ENCODE results near the gene ADM5.

ADM5 gene

DNA sequence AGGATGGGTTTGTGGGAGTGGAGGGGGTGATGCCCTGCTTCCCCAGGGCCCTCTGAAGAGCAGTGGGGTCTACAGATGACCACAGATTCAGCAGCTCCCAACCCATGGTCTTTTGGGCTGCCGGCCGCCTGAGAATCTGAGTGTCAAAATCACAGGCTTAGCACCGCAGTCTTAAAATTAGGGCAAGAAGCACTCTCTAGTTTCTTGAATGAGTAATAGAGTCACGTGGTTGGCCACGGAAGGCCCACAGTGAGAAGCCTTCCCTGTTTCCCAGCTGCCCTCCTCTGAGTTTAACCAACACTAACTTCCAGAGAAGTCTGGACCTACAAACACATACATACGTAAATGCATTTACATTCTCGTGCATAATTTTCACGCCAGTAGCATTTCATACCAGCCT lies 7.1 kb upstream of the ADM5 start:
- DNase-seq (ENCODE audit: low read depth) = no peak
- H3K4me3 ChIP-seq (ENCODE audit: low read length) = no peak overlapping the region
- TF ChIP-seq, protein P1, sequence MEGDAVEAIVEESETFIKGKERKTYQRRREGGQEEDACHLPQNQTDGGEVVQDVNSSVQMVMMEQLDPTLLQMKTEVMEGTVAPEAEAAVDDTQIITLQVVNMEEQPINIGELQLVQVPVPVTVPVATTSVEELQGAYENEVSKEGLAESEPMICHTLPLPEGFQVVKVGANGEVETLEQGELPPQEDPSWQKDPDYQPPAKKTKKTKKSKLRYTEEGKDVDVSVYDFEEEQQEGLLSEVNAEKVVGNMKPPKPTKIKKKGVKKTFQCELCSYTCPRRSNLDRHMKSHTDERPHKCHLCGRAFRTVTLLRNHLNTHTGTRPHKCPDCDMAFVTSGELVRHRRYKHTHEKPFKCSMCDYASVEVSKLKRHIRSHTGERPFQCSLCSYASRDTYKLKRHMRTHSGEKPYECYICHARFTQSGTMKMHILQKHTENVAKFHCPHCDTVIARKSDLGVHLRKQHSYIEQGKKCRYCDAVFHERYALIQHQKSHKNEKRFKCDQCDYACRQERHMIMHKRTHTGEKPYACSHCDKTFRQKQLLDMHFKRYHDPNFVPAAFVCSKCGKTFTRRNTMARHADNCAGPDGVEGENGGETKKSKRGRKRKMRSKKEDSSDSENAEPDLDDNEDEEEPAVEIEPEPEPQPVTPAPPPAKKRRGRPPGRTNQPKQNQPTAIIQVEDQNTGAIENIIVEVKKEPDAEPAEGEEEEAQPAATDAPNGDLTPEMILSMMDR (conservative IDR thresholded peaks at IDR 0.05; ENCODE audit: low read depth, low read length) = no peak

DNA sequence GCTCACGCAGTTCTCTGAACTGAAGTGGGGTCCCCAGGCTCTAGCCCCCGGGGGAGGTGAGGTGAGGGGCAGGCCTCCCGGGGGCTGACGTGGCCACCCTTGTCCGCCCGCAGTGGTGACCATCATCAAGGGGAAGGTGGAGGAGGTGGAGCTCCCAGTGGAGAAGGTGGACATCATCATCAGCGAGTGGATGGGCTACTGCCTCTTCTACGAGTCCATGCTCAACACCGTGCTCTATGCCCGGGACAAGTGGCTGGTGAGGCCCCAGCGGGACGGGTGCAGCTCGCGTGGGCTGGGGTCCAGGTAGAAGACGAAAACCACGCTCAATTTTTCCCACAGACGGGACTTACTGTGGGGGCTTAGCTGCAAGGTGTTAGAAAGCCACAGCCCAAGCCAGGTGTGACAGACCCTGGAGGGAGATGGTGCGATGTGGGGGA lies 5.6 kb upstream of the ADM5 start:
- DNase-seq (ENCODE audit: low read depth) = no peak
- TF ChIP-seq, protein P1 (conservative IDR thresholded peaks at IDR 0.05; ENCODE audit: low read depth, low read length) = no peak
- H3K4me3 ChIP-seq (ENCODE audit: low read length) = no peak overlapping the region

DNA sequence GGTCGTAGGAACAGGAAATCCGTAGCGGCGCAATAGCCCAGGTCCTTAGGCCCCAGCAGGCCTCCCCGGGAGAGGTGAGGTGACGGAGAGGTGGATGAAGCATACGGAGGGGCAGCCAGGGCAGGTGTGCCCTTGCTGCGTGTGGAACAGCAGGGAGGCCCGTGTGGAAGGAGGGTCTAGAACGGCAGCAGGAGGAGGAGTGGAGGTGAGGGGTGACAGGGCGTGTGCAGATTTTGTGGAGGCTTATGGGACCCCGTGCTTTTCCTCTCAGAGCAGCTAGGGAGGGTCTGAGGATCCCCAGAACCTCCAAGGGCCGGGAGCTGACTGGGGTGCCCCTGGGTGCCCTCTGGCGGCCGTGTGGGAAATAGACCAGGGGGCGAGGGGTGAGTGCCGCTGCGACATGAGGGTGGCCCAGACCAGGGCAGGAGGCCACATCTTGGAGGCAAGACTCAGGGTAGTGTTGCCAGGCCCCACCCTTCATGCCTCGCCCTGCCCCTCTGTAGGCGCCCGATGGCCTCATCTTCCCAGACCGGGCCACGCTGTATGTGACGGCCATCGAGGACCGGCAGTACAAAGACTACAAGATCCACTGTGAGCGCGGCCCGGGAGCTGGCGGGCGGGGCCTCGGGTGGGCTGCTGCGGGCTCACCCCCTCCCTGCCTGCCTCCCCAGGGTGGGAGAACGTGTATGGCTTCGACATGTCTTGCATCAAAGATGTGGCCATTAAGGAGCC lies 5.0 kb upstream of the ADM5 start:
- no peak for DNase-seq (ENCODE audit: low read depth)
- TF ChIP-seq, protein P1 (conservative IDR thresholded peaks at IDR 0.05; ENCODE audit: low read depth, low read length) = peak; percentile 50
- H3K4me3 ChIP-seq (ENCODE audit: low read length) = no peak overlapping the region

DNA sequence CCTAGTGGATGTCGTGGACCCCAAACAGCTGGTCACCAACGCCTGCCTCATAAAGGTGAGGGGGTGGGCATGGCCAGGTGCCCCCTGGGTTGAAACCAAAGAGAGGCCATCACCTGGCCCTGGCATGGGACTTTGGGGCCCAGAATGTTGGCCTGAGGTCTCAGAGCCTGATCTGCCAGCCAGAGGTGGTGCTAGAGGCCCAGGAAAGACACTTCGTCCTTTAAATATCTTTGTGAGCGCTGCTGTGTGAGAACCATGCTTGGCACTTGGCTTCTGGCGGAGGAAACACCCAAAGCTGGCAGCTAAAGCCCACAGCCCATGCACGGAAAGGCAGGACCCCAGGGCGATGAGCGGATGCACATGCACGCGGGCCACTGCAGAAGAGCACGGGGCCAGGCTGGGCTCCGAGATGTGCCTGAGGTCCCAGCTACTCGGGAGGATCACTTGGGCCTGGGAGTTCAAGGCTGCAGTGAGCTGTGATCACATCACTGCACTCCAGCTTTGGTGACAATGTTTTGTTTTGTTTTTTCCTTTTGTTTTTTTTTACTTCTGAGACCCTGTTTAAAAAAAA lies 4.3 kb upstream of the ADM5 start:
- no peak for DNase-seq (ENCODE audit: low read depth)

DNA sequence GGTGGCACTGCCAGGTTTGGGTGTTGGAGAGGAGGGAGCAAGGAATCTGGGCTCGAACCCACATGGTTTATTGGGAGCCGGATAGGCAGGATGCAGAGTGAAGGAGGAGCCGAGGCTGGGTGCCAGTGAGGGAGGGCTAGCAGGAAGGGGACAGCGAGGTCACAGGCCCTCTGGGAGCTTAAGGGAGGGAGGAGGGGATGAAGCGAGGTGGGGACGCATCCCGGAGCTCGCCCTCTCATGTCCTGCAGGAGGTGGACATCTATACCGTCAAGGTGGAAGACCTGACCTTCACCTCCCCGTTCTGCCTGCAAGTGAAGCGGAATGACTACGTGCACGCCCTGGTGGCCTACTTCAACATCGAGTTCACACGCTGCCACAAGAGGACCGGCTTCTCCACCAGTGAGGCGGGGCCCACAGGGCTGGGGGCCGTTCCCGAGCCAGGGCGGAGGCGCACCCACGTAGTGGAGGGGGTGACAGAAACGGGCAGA lies 3.5 kb upstream of the ADM5 start:
- no peak for DNase-seq (ENCODE audit: low read depth)
- no peak overlapping the region for H3K4me3 ChIP-seq (ENCODE audit: low read length)
- TF ChIP-seq, protein P1 (conservative IDR thresholded peaks at IDR 0.05; ENCODE audit: low read depth, low read length) = no peak

More for the DNA sequence above, 4.3 kb upstream of the ADM5 start:
- no peak overlapping the region for H3K4me3 ChIP-seq (ENCODE audit: low read length)
- TF ChIP-seq, protein P1 (conservative IDR thresholded peaks at IDR 0.05; ENCODE audit: low read depth, low read length) = no peak

DNA sequence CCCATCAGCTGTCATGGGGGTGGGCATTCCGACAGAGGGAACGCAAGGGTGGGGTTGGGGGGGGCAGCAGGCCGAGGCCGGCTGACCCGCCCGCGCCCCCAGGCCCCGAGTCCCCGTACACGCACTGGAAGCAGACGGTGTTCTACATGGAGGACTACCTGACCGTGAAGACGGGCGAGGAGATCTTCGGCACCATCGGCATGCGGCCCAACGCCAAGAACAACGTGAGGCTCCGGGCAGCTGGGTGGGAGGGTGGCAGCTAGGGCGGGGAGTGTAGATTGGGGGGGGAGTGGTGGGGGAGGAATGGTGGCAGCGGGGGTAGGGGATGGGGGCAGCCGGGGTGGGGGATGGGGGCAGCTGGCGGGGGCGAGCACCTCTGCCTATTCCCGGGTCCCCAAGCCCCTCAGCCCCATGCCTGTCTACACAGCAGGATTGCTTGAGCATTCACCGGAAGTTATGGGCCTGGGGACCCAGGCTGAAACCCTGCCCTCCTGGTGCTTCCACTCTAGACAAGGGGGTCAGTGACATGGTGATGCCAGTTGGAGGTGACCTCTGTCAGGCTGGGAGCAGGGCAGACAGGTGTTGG lies 2.8 kb upstream of the ADM5 start:
- H3K4me3 ChIP-seq (ENCODE audit: low read length) = no peak overlapping the region
- no peak for DNase-seq (ENCODE audit: low read depth)
- TF ChIP-seq, protein P1 (conservative IDR thresholded peaks at IDR 0.05; ENCODE audit: low read depth, low read length) = no peak
